ENCODE measurements around the gene WDR62.

- TF ChIP-seq CTCF (IDR thresholded peaks at IDR 0.05) (no peak), POLR2A (IDR thresholded peaks at IDR 0.05) (no peak), EP300 (IDR thresholded peaks at IDR 0.05) (no peak)
These were observed 56.5 kb downstream of the WDR62 start for GRCh38 chr19:36111200-36111539.

Data from tibial nerve (tissue), 4 donors.